GM13977 (cell line): ENCODE results near the gene MRAP2.

ENCODE experiments used
- DNase-seq: peaks from one replicate; pipeline ENCODE4 v3.0.0; 2012; ENCODE audit warnings: low spot score
- in situ Hi-C: fragments of 300-500 bp; cut with MboI; formaldehyde crosslinking; loops from one replicate; pipeline ENCODE4 v1.12.0; 2022; ENCODE audit warnings: low sequenced_read_pairs, low pct_unique_long_range_greater_than_20kb, mixed read lengths, inconsistent platforms; ENCODE audit not compliant: unreplicated experiment
- TF ChIP-seq, protein P1 (sequence below): IDR thresholded peaks from 2 replicates; pipeline ENCODE4 v1.5.1; 2012; ENCODE audit warnings: mild to moderate bottlenecking, control low read depth; ENCODE audit not compliant: insufficient read depth; ENCODE audit errors: extremely low read depth, missing control alignments

Gene MRAP2

DNA sequence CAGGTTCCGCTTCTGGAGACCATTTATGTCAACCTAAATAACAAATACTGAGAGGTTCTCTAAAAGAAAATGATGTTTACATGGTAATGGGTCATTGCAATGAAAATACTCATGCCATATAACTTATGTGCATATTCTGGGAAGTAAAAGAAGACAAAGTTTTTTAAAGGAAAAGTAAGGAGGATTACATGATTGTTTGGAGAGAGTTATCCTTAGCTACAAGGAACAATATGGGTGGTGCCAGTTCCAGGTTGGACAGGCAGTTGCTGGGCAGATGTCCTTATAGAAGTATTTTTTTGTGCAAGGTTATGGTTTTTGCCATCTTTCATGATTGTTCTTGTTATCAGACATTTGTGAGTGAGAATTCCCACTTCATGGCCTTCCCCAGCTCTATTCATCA lies 52.5 kb downstream of the MRAP2 start:
- TF ChIP-seq, protein P1, sequence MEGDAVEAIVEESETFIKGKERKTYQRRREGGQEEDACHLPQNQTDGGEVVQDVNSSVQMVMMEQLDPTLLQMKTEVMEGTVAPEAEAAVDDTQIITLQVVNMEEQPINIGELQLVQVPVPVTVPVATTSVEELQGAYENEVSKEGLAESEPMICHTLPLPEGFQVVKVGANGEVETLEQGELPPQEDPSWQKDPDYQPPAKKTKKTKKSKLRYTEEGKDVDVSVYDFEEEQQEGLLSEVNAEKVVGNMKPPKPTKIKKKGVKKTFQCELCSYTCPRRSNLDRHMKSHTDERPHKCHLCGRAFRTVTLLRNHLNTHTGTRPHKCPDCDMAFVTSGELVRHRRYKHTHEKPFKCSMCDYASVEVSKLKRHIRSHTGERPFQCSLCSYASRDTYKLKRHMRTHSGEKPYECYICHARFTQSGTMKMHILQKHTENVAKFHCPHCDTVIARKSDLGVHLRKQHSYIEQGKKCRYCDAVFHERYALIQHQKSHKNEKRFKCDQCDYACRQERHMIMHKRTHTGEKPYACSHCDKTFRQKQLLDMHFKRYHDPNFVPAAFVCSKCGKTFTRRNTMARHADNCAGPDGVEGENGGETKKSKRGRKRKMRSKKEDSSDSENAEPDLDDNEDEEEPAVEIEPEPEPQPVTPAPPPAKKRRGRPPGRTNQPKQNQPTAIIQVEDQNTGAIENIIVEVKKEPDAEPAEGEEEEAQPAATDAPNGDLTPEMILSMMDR, result no peak
- in situ Hi-C loops, result no loop called here
- no peak for DNase-seq

DNA sequence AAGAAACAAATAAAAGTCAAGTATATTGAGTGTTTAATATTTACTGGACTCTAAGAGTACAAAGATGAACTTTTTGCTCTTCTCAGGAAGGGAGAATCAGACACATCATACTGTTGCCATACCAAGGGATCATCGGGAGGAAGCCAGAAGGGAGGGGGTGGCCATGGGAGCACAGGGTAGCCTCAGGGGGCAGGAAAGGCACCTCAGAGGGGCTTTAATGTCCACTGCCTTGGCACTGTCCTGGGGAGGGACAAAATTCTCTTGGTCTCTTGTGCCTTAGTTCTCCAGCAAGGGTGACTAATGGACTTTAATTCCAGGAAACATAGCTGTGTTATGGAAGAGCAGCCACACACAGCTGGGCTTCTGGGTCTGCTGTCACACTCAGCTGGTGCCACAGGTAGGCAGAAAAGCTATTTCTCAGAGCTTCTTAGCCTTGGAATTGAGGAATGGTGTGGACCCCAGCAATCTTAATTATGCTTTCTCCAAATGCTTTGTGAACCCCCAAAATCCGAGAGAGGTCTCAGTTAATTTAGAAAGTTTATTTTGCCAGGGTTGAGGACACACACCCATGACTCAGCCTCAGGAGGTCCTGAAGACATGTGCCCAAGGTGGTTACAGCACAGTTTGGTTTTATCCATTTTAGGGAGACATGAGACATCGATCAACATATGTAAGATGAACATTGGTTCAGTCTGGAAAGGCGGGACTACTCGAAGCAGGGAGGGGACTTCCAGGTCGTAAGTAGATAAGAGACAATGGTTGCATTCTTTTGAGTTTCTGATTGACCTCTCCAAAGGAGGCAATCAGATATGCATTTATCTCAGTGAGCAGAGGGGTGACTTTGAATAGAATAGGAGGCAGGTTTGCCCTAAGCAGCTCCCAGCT lies 53.2 kb downstream of the MRAP2 start:
- no peak for DNase-seq
- TF ChIP-seq, protein P1, result no peak
- in situ Hi-C loops, result no loop called here

DNA sequence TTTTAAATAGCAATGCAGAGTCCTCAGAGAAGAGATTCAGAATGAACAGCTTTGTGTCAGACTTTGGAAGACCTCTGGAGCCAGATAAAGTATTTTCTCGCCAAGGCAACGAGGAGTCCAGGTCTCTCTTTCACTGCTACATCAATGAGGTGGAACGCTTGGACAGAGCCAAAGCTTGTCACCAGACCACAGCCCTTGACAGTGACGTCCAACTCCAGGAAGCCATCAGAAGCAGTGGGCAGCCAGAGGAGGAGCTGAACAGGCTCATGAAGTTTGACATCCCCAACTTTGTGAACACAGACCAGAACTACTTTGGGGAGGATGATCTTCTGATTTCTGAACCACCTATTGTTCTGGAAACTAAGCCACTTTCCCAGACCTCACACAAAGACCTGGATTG lies 55.5 kb downstream of the MRAP2 start:
- in situ Hi-C loops, result no loop called here
- TF ChIP-seq, protein P1, result no peak
- DNase-seq, result no peak

DNA sequence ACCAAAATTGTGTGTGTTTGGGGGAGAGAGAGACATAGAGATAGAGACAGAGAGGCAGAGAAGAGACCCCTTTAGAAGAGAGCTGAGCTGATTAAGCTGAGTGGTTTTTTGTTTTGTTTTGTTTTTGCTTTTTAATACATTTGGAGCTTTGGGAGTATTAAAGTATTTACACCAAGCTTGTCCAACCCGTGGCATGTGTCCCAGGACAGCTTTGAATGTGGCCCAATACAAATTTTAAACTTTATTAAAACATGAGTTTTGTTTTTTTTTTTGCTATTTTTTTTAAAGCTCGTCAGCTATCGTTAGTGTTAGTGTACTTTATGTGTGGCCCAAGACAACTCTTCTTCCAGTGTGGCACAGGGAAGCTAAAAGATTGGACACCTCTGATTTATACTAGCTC lies 56.0 kb downstream of the MRAP2 start:
- in situ Hi-C loops, result no loop called here
- TF ChIP-seq, protein P1, result no peak
- no peak for DNase-seq

DNA sequence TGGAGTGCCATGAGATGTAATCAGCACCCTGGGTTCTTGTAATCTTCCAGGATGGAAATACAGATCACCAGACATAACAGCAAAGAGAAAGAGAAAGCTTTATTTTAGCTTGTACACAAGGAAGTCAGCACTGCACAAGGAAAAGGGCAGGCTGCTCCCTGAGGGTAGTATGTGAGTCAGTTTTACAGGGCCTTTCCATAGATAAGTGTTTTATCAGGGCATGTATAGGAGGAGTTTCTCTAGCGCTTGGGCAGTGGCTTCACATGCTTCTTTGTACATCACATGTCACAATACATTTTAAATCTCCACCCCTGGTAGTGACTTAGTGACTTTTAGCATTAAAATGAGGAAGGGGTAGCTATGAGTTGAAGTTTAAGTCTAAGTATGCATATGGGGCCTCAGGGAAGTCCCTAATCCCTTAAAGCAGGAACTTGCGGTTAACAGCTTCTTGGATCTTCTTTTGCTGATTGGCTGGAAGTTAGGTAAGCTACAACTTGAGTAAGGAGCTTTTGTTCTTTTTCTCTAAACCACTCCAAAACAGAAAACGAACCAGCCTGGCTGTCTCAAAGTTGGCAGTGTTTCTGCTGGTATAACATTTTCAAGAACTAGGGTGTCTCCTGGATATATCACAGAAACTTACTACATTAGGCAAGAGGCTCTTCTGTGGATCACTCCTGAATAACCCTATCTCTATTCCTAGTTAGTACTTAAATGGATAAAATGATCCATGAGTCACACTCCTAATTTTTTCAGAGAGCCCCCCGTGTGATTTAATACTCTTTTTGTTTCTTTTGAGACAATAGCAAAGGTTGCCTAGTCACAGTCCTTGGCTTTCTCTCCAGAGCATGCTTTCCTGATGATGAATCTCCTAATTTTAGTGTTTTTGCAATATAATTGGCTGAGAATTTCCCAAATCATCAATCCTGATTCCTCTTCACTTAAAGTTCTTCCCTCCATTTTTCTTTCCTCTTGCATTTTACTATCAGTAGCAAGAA lies 60.2 kb downstream of the MRAP2 start:
- in situ Hi-C loops, result no loop called here
- TF ChIP-seq, protein P1, result no peak
- DNase-seq, result no peak

DNA sequence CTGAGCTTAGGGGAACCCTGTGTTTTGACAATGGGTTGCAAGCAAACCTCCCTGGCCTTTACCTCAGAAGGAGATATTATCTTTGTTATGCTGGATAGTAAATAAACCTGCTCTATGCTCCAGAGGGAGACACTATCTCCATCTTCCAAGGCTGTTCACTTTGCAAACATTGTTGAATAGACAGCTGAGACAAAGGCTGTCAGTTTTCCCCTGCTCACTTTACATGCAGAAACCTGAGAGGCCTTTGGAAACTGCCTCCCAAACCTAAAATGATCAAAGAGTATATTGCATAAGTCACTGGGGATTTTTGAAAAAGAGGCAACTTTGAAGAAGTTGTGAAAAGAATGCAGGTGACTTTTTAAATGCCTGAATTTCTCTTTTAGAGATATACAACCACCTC lies 61.6 kb downstream of the MRAP2 start:
- in situ Hi-C loops, result no loop called here
- TF ChIP-seq, protein P1, result no peak
- no peak for DNase-seq
